OCI-LY1 (cell line): ENCODE measurements around the gene GNAI2.
"Not testable (repeated sequence)": the region's sequence is repeated elsewhere in the genome, so short reads cannot be mapped to it uniquely, and the experiment has no call there.

Source experiments
- H2AFZ ChIP-seq: fragments of 200-600 bp; sonication (generic), shearing (Covaris generic); 2 replicates; pipeline ENCODE4 v1.6.0; 2014; ENCODE audit warnings: antibody characterized with exemption, mild to moderate bottlenecking, low read length
- H3F3A ChIP-seq: fragments of 200-600 bp; sonication (generic), shearing (Covaris generic); 2 replicates; pipeline ENCODE4 v1.6.0; 2014; ENCODE audit warnings: mild to moderate bottlenecking, antibody characterized with exemption, low read length, moderate library complexity; ENCODE audit not compliant: insufficient read depth
- H3K27ac ChIP-seq: fragments of 200-600 bp; sonication (generic); 2 replicates; pipeline ENCODE4 v1.5.1; 2014; ENCODE audit warnings: low read length, mixed run types, mild to moderate bottlenecking, low read depth; ENCODE audit not compliant: poor library complexity, severe bottlenecking
- H3K27me3 ChIP-seq: fragments of 200-600 bp; sonication (generic); 2 replicates; pipeline ENCODE4 v1.6.0; 2014; ENCODE audit warnings: antibody characterized with exemption, mild to moderate bottlenecking, low read length, moderate library complexity; ENCODE audit not compliant: insufficient read depth
- H3K36me3 ChIP-seq: fragments of 200-600 bp; sonication (generic); 2 replicates; pipeline ENCODE4 v1.6.1; 2014; ENCODE audit warnings: mild to moderate bottlenecking, antibody characterized with exemption, low read length, moderate library complexity, mixed read lengths; ENCODE audit not compliant: insufficient read depth
- H3K4me1 ChIP-seq: fragments of 200-600 bp; sonication (generic); 2 replicates; pipeline ENCODE4 v1.5.1; 2014; ENCODE audit warnings: mild to moderate bottlenecking, low read length, moderate library complexity; ENCODE audit not compliant: insufficient read depth, severe bottlenecking
- H3K4me2 ChIP-seq: fragments of 200-600 bp; sonication (generic), shearing (Covaris generic); 2 replicates; pipeline ENCODE4 v1.6.1; 2014; ENCODE audit warnings: low read length
- H3K4me3 ChIP-seq: fragments of 200-600 bp; sonication (generic); 2 replicates; pipeline ENCODE4 v1.5.1; 2014; ENCODE audit warnings: low read length, low read depth, mild to moderate bottlenecking, mixed read lengths; ENCODE audit not compliant: poor library complexity, severe bottlenecking
- H3K79me2 ChIP-seq: fragments of 200-600 bp; shearing (Covaris generic); 2 replicates; pipeline ENCODE4 v1.6.1; 2016; ENCODE audit warnings: mixed run types, low read length, mixed read lengths; ENCODE audit not compliant: insufficient read depth
- H3K9ac ChIP-seq: fragments of 200-600 bp; sonication (generic), shearing (Covaris generic); 2 replicates; pipeline ENCODE4 v1.6.1; 2014; ENCODE audit warnings: mild to moderate bottlenecking, low read length, mixed read lengths
- H3K9me2 ChIP-seq: fragments of 200-600 bp; sonication (generic), shearing (Covaris generic); 2 replicates; pipeline ENCODE4 v1.6.1; 2014; ENCODE audit warnings: low read depth, mild to moderate bottlenecking, low read length, mixed read lengths
- H3K9me3 ChIP-seq: fragments of 200-600 bp; shearing (Covaris generic); 2 replicates; pipeline ENCODE4 v1.6.1; 2014; ENCODE audit warnings: low read length, mixed read lengths
- H4K20me1 ChIP-seq: fragments of 200-600 bp; sonication (generic), shearing (Covaris generic); 2 replicates; pipeline ENCODE4 v1.6.0; 2016; ENCODE audit warnings: mild to moderate bottlenecking, low read length; ENCODE audit not compliant: insufficient read depth
- EZH2 ChIP-seq: fragments of 200-600 bp; sonication (generic), shearing (Covaris generic); IDR thresholded peaks from 2 replicates; pipeline ENCODE4 v1.8.0; 2017; ENCODE audit warnings: borderline replicate concordance, mixed run types, mild to moderate bottlenecking, antibody characterized with exemption, low read length, moderate library complexity, mixed read lengths
- TF ChIP-seq, protein P1 (sequence below): fragments of 200-600 bp; sonication (generic), shearing (Covaris generic); IDR thresholded peaks from 2 replicates; pipeline ENCODE4 v1.5.1; 2017; ENCODE audit warnings: mild to moderate bottlenecking, antibody characterized with exemption, low read length, moderate library complexity, mixed read lengths

The GNAI2 gene

DNA sequence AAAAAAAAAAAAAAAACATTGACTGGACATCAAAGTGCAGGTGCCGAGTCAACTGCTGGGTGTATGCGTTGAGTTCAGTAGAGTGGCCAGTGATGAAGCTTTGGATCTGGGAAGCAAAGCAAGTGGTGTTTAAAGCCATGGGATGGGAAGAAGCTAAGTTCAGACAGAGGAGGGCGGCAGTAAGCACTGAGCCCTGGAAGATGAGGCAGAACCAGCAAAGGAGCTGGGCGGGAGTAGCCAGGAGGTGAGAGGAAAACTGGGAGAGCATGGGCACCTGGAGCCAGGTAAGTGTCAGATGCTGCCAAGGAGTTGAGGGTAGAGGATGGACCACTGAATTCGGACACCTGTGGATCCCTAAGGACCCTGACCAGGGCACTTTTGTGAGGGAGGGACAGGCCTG, 11.4 kb upstream of the GNAI2 start:
- Histone ChIP-seq H3K9me2 (no peaks in the 10 kb centered on the region), H3K36me3 (no peaks in the 10 kb centered on the region), H3K4me2 (no peak overlapping the region), H3K79me2 (no peaks in the 10 kb centered on the region), H4K20me1 (no peaks in the 10 kb centered on the region), H3K9me3 (no peaks in the 10 kb centered on the region), H3K4me1 (peaks cover 22% of the 10 kb centered on the region), H3K4me3 (no peak overlapping the region), H2AFZ (no peak overlapping the region), H3F3A (no peaks in the 10 kb centered on the region), H3K9ac (no peak overlapping the region), H3K27me3 (no peaks in the 10 kb centered on the region; the same call in 1 of the 2 replicates), H3K27ac (no peak overlapping the region)
- TF ChIP-seq EZH2 = no peak
- TF ChIP-seq, protein P1, sequence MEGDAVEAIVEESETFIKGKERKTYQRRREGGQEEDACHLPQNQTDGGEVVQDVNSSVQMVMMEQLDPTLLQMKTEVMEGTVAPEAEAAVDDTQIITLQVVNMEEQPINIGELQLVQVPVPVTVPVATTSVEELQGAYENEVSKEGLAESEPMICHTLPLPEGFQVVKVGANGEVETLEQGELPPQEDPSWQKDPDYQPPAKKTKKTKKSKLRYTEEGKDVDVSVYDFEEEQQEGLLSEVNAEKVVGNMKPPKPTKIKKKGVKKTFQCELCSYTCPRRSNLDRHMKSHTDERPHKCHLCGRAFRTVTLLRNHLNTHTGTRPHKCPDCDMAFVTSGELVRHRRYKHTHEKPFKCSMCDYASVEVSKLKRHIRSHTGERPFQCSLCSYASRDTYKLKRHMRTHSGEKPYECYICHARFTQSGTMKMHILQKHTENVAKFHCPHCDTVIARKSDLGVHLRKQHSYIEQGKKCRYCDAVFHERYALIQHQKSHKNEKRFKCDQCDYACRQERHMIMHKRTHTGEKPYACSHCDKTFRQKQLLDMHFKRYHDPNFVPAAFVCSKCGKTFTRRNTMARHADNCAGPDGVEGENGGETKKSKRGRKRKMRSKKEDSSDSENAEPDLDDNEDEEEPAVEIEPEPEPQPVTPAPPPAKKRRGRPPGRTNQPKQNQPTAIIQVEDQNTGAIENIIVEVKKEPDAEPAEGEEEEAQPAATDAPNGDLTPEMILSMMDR = no peak

DNA sequence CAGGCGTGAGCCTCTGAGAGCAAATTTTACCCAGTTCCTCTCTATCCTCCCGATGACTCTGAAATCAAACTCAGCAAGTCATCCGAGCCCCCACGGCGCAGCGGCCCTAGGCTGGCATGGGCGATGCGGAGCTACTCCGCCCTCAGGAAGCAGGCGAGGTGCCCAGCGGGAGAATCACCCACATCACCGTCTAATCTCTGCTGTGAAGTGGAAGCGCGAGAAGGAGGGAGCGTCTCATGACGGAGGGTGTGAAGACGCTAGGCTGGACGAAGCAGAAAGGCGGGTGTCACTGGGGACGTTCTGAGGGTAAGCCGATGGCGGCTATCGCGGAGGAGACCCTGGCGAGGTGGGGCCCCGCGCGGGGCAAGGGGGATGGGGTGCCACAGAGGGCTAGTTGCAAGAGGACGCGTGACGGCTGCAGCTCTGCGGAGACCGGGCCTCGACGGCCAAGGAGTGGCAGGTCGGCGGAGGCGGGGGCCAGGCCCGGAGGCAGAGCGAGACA, 9.1 kb upstream of the GNAI2 start:
- peak overlapping the region; percentile 72; the same call in 1 of the 2 replicates for H2AFZ ChIP-seq
- H3K79me2 ChIP-seq = no peaks in the 10 kb centered on the region
- no peaks in the 10 kb centered on the region for H4K20me1 ChIP-seq
- H3K9me3 ChIP-seq = no peaks in the 10 kb centered on the region
- H3K36me3 ChIP-seq = no peaks in the 10 kb centered on the region
- peak overlapping the region; percentile 67 for H3K9ac ChIP-seq
- H3K9me2 ChIP-seq = no peaks in the 10 kb centered on the region
- peaks cover 32% of the 10 kb centered on the region for H3K4me1 ChIP-seq
- H3K4me2 ChIP-seq = peak overlapping the region; percentile 99
- H3K27ac ChIP-seq = peak overlapping the region; percentile 78
- H3F3A ChIP-seq = no peaks in the 10 kb centered on the region
- TF ChIP-seq EZH2 = no peak
- H3K4me3 ChIP-seq = peak overlapping the region; percentile 78
- no peaks in the 10 kb centered on the region; the same call in 1 of the 2 replicates for H3K27me3 ChIP-seq

DNA sequence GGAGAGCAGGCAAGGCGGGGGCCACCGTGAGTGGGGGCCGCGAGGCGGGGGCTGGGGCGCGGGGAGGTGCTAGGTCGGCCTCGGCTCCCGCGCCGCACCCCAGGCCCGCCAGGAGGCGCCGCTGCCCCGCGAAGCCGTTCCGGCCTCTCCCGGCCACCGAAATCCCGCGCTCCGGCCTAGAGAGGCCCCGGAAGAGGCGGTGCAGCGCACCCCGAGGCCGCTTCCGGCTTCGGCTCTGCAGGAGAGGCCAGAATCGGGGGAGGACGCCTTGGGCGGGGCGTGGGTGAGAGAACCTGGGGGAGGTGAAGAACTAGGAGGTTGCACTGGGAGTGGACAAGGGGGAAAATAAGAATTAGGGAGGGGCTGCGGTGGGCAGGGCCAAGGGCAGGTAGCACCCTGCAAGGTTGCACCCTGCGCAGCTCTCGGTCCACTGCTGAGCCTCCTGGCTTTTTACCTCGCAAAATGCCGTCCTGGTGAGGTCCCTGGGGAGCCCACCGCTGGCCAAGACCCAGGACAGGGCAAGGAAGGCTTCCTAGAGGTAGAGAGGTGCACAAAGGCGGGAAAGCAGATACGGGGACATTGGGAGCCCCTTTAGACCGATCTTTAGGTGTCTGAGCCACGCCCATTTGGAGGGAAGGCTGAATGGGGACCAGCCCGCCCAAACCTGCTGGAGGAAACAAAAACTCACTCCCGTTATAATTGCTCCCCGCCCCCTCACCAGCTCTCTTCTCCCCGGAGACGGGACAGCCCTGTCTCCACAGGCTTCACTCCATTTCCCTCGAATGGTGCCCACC, 8.4 kb upstream of the GNAI2 start:
- no peaks in the 10 kb centered on the region; the same call in 1 of the 2 replicates for H3K27me3 ChIP-seq
- H3K27ac ChIP-seq = peak overlapping the region; percentile 73
- H3K4me2 ChIP-seq = peak overlapping the region; percentile 99
- H3K36me3 ChIP-seq = no peaks in the 10 kb centered on the region
- no peaks in the 10 kb centered on the region for H3K9me2 ChIP-seq
- no peaks in the 10 kb centered on the region for H3K79me2 ChIP-seq
- H4K20me1 ChIP-seq = no peaks in the 10 kb centered on the region
- H3K9me3 ChIP-seq = no peaks in the 10 kb centered on the region
- no peaks in the 10 kb centered on the region for H3F3A ChIP-seq
- peak overlapping the region; percentile 87 for H3K9ac ChIP-seq
- H3K4me3 ChIP-seq = peak overlapping the region; percentile 78
- no peak overlapping the region for H2AFZ ChIP-seq
- TF ChIP-seq, protein P1 = peak; percentile 78
- TF ChIP-seq EZH2 = no peak
- H3K4me1 ChIP-seq = peaks cover 32% of the 10 kb centered on the region

DNA sequence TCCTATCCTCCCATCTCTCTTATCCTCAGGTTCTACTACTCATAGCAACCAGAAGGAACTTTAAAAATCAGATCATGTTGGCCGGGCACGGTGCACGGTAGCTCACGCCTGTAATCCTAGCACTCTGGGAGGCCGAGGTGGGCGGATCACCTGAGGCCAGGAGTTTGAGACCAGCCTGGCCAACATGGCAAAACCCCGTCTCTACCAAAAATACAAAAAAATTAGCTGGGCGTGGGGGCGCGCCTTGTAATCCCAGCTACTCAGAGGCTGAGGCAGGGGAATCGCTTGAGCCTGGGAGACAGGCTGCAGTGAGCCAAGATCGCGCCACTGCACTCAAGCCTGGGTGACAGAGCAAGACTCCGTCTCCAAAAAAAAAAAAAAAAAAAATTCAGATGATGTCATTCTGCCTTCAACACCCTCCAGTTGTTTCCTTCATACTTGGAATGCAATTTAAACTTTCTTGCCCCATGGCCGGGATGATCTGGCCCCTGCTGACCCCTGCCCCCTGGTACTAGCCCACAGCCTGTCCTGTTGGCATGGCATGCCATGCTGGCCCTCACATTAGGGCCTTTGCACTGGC, 7.7 kb upstream of the GNAI2 start:
- H3K4me3 ChIP-seq = peak overlapping the region; percentile 78
- peaks cover 32% of the 10 kb centered on the region for H3K4me1 ChIP-seq
- H3K9ac ChIP-seq = peak overlapping the region; percentile 87
- not testable (repeated sequence) for H3K27me3 ChIP-seq, H3K9me2 ChIP-seq, H3K36me3 ChIP-seq, H3K79me2 ChIP-seq, H2AFZ ChIP-seq, H4K20me1 ChIP-seq, H3F3A ChIP-seq, H3K9me3 ChIP-seq
- H3K4me2 ChIP-seq = peak overlapping the region; percentile 99
- H3K27ac ChIP-seq = peak overlapping the region; percentile 73
